OCI-LY3 (cell line): Measurements from ENCODE around the gene TMEM147.
"Not testable (repeated sequence)": the region's sequence is repeated elsewhere in the genome, so short reads cannot be mapped to it uniquely, and the experiment has no call there.

Experiments
- H2AFZ ChIP-seq: fragments of 200-600, 300-600 bp; shearing (Covaris generic); 2 replicates; pipeline ENCODE4 v1.6.0; 2014; ENCODE audit warnings: antibody characterized with exemption, low read depth, low read length
- H3K27ac ChIP-seq: fragments of 200-600, 300-600 bp; sonication (generic); 2 replicates; pipeline ENCODE4 v1.5.1; 2014; ENCODE audit warnings: mild to moderate bottlenecking, low read length, moderate library complexity, mixed read lengths
- H3K27me3 ChIP-seq: fragments of 200-600, 300-600 bp; sonication (generic); 2 replicates; pipeline ENCODE4 v1.6.1; 2014; ENCODE audit warnings: low read depth, low read length, mixed read lengths
- H3K36me3 ChIP-seq: fragments of 200-600, 300-600 bp; sonication (generic); replicated peaks from 2 replicates; pipeline ENCODE3; 2014; ENCODE audit warnings: low read depth, low read length, mixed read lengths
- H3K4me1 ChIP-seq: fragments of 300-600, 200-600 bp; sonication (generic); 2 replicates; pipeline ENCODE4 v1.6.1; 2014; ENCODE audit warnings: low read length, mixed read lengths
- H3K4me2 ChIP-seq: fragments of 200-600, 300-600 bp; sonication (generic); 2 replicates; pipeline ENCODE4 v1.6.1; 2014; ENCODE audit warnings: low read length, mixed read lengths
- H3K4me3 ChIP-seq: fragments of 300-600, 200-600 bp; sonication (generic); 2 replicates; pipeline ENCODE4 v1.5.1; 2014; ENCODE audit warnings: antibody characterized with exemption, mild to moderate bottlenecking, low read length, moderate library complexity
- H3K79me2 ChIP-seq: fragments of 300-600, 200-600 bp; shearing (Covaris generic); 2 replicates; pipeline ENCODE4 v1.6.1; 2014; ENCODE audit warnings: mild to moderate bottlenecking, low read length, mixed read lengths
- H3K9ac ChIP-seq: fragments of 300-600, 200-600 bp; shearing (Covaris generic); 2 replicates; pipeline ENCODE4 v1.6.0; 2014; ENCODE audit warnings: mild to moderate bottlenecking, low read length, moderate library complexity
- H3K9me3 ChIP-seq: fragments of 200-600, 300-600 bp; shearing (Covaris generic); 2 replicates; pipeline ENCODE4 v1.6.1; 2014; ENCODE audit warnings: low read length, mixed read lengths; ENCODE audit not compliant: insufficient read depth
- H4K20me1 ChIP-seq: fragments of 200-600, 300-600 bp; sonication (generic); 2 replicates; pipeline ENCODE4 v1.6.1; 2016; ENCODE audit warnings: low read length, mixed read lengths; ENCODE audit not compliant: insufficient read depth
- EZH2phosphoT487 ChIP-seq: fragments of 200-600 bp; shearing (Covaris generic); IDR thresholded peaks from 2 replicates; pipeline ENCODE4 v1.6.1; 2018; ENCODE audit warnings: antibody characterized with exemption, mixed run types, low read depth
- TF ChIP-seq, protein P1 (sequence below): fragments of 200-600, 300-600 bp; sonication (generic); IDR thresholded peaks from 2 replicates; pipeline ENCODE4 v1.5.1; 2014; ENCODE audit warnings: antibody characterized with exemption, low read length, low read depth

TMEM147 gene

DNA sequence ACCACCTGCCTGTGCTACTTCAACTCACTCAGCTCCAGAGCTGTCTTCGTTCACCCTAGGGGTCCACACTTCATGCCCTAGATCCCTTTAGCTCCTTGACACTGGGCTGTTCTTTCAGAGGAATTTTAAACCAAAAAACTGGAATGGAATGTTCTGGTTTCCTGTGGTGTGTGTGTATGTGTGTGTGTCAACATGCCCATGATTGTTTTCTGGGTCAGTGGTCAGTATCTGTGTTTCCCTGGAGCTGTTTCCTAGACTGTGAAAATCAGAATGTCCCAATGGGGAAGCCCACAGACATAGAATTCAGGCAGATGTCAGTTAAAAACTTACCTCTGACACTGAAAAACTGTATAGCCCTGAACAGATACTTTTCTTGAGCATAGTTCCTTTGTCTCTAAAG, 41.9 kb downstream of the TMEM147 start:
- Histone ChIP-seq H3K9ac (no peak overlapping the region), H3K4me1 (no peaks in the 10 kb centered on the region), H2AFZ (no peak overlapping the region), H3K4me2 (no peak overlapping the region), H3K27me3 (peaks cover 23% of the 10 kb centered on the region), H4K20me1 (no peaks in the 10 kb centered on the region), H3K4me3 (no peak overlapping the region), H3K79me2 (no peaks in the 10 kb centered on the region), H3K9me3 (no peaks in the 10 kb centered on the region), H3K36me3 (no peaks in the 10 kb centered on the region), H3K27ac (no peak overlapping the region)
- TF ChIP-seq, protein P1, sequence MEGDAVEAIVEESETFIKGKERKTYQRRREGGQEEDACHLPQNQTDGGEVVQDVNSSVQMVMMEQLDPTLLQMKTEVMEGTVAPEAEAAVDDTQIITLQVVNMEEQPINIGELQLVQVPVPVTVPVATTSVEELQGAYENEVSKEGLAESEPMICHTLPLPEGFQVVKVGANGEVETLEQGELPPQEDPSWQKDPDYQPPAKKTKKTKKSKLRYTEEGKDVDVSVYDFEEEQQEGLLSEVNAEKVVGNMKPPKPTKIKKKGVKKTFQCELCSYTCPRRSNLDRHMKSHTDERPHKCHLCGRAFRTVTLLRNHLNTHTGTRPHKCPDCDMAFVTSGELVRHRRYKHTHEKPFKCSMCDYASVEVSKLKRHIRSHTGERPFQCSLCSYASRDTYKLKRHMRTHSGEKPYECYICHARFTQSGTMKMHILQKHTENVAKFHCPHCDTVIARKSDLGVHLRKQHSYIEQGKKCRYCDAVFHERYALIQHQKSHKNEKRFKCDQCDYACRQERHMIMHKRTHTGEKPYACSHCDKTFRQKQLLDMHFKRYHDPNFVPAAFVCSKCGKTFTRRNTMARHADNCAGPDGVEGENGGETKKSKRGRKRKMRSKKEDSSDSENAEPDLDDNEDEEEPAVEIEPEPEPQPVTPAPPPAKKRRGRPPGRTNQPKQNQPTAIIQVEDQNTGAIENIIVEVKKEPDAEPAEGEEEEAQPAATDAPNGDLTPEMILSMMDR, result no peak
- no peak for TF ChIP-seq EZH2phosphoT487

DNA sequence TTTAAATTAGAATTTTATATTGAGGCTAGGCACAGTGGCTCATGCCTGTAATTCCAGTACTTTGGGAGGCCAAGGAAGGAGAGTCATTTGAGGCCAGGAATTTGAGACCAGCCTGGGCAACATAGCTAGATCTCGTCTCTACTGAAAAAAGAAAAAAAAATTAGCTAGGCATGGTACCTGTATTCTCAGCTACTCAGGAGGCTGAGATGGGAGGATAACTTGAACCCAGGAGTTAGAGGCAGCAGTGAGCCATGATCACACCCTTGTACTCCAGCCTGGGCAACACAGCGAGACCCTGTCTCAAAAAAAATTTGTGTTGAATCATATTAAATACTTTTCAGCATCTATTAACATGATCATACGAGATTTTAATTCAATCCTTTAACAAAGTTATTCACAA, 45.4 kb downstream of the TMEM147 start:
- H2AFZ ChIP-seq, result no peak overlapping the region
- H3K9me3 ChIP-seq, result no peaks in the 10 kb centered on the region
- no peaks in the 10 kb centered on the region for H3K4me1 ChIP-seq
- no peaks in the 10 kb centered on the region for H3K79me2 ChIP-seq
- H3K27me3 ChIP-seq, result 0 out of 2 replicates have a peak, but pooled peaks cover 5% of the 10 kb centered on the region
- no peak overlapping the region for H3K4me3 ChIP-seq
- TF ChIP-seq, protein P1, result no peak
- no peak for TF ChIP-seq EZH2phosphoT487
- H3K36me3 ChIP-seq, result no peaks in the 10 kb centered on the region
- no peaks in the 10 kb centered on the region for H4K20me1 ChIP-seq
- H3K9ac ChIP-seq, result no peak overlapping the region
- H3K4me2 ChIP-seq, result no peak overlapping the region
- H3K27ac ChIP-seq, result no peak overlapping the region

DNA sequence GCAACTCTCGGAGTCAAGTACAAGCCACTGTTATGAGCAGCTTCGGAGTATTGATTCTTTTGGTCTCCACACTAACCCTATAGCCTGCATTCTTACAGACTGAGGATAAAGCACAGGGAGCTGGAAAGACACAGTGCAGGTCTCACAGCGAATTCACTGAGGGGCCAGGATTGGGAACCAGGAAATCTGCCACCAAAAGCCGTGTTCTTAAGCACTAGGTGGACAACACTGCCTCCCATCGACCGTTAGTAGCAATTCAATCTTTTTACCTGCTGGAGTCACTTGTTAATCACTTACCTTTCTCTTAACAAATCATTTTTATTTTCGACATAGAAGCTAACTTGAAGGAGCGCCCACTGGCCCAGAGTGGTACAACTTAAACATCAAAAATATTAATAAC, 46.8 kb downstream of the TMEM147 start:
- TF ChIP-seq, protein P1, result peak; percentile 87
- TF ChIP-seq EZH2phosphoT487, result no peak
- Histone ChIP-seq H4K20me1 (no peaks in the 10 kb centered on the region), H3K27ac (no peak overlapping the region), H3K4me2 (peak overlapping the region; percentile 4; the same call in 1 of the 2 replicates), H3K36me3 (no peaks in the 10 kb centered on the region), H2AFZ (peak overlapping the region; percentile 50; the same call in 1 of the 2 replicates), H3K9ac (no peak overlapping the region), H3K4me1 (no peaks in the 10 kb centered on the region), H3K9me3 (no peaks in the 10 kb centered on the region), H3K27me3 (0 out of 2 replicates have a peak, but pooled peaks cover 2% of the 10 kb centered on the region), H3K4me3 (no peak overlapping the region), H3K79me2 (no peaks in the 10 kb centered on the region)

DNA sequence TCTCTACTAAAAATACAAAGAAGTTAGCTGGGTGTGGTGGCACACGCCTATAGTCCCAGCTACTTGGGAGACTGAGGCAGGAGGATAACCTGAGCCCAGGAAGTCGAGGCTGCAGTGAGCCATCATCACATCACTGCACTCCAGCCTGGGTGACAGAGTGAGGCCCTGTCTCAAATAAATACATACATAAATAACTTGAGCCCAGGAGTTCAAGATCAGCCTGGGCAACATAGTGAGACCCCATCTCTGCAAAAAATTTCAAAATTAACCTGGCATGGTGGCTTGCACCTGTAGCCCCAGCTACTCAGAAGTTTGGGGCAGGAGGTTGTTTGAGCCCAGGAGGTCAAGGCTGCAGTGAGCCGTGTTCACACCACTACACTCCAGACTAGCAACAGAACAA, 49.6 kb downstream of the TMEM147 start:
- not testable (repeated sequence) for H3K36me3 ChIP-seq, H3K4me1 ChIP-seq, H3K9ac ChIP-seq, H3K4me3 ChIP-seq, H3K79me2 ChIP-seq, H2AFZ ChIP-seq, H4K20me1 ChIP-seq, H3K27ac ChIP-seq, H3K4me2 ChIP-seq, H3K9me3 ChIP-seq
- peaks cover 10% of the 10 kb centered on the region for H3K27me3 ChIP-seq

DNA sequence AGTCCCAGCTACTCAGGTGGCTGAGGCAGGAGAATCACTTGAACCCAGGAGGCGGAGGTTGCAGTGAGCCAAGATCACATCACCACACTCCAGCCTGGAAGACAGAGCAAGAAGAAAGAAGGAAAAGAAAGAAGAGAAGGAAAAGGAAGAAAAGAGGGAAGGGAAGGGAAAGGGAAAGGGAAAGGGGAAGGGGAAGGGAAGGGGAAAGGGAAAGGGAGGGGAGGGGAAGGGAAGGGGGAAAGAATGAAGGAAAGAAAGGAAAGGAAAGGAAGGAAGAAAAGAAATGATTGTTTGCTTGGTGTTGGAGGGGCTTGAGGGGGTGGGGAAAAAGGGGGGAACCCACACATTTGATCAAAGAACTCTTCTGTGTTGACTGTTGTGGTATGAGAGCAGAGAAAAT, 50.5 kb downstream of the TMEM147 start:
- H4K20me1 ChIP-seq, result no peaks in the 10 kb centered on the region
- no peak overlapping the region for H3K4me2 ChIP-seq
- H3K9me3 ChIP-seq, result no peaks in the 10 kb centered on the region
- H3K9ac ChIP-seq, result no peak overlapping the region
- H3K4me3 ChIP-seq, result no peak overlapping the region
- H3K36me3 ChIP-seq, result no peaks in the 10 kb centered on the region
- H3K27me3 ChIP-seq, result peaks cover 10% of the 10 kb centered on the region
- no peak overlapping the region for H2AFZ ChIP-seq
- H3K27ac ChIP-seq, result no peak overlapping the region
- TF ChIP-seq EZH2phosphoT487, result no peak
- no peaks in the 10 kb centered on the region for H3K79me2 ChIP-seq
- H3K4me1 ChIP-seq, result no peaks in the 10 kb centered on the region
